IMR-90 (cell line): Measurements from ENCODE around the gene CLDN15.

Experiments used
- RFX5 ChIP-seq: IDR thresholded peaks from 2 replicates; pipeline ENCODE4 v1.8.0; 2012; ENCODE audit warnings: low read depth, mild to moderate bottlenecking, low read length, moderate library complexity
- TF ChIP-seq, protein P1 (sequence below): conservative IDR thresholded peaks from 2 replicates; pipeline ENCODE4 v1.5.1; 2012; ENCODE audit warnings: mild to moderate bottlenecking, low read depth, low read length, improper control_type of control experiment

GRCh38 chr7:101255796-101256195 is 18.2 kb upstream of the CLDN15 start:
- TF ChIP-seq, protein P1, sequence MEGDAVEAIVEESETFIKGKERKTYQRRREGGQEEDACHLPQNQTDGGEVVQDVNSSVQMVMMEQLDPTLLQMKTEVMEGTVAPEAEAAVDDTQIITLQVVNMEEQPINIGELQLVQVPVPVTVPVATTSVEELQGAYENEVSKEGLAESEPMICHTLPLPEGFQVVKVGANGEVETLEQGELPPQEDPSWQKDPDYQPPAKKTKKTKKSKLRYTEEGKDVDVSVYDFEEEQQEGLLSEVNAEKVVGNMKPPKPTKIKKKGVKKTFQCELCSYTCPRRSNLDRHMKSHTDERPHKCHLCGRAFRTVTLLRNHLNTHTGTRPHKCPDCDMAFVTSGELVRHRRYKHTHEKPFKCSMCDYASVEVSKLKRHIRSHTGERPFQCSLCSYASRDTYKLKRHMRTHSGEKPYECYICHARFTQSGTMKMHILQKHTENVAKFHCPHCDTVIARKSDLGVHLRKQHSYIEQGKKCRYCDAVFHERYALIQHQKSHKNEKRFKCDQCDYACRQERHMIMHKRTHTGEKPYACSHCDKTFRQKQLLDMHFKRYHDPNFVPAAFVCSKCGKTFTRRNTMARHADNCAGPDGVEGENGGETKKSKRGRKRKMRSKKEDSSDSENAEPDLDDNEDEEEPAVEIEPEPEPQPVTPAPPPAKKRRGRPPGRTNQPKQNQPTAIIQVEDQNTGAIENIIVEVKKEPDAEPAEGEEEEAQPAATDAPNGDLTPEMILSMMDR = no peak
- no peak for TF ChIP-seq RFX5
